ENCODE measurements around the gene GNRHR.

GNRHR gene, protein sequence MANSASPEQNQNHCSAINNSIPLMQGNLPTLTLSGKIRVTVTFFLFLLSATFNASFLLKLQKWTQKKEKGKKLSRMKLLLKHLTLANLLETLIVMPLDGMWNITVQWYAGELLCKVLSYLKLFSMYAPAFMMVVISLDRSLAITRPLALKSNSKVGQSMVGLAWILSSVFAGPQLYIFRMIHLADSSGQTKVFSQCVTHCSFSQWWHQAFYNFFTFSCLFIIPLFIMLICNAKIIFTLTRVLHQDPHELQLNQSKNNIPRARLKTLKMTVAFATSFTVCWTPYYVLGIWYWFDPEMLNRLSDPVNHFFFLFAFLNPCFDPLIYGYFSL

DNA sequence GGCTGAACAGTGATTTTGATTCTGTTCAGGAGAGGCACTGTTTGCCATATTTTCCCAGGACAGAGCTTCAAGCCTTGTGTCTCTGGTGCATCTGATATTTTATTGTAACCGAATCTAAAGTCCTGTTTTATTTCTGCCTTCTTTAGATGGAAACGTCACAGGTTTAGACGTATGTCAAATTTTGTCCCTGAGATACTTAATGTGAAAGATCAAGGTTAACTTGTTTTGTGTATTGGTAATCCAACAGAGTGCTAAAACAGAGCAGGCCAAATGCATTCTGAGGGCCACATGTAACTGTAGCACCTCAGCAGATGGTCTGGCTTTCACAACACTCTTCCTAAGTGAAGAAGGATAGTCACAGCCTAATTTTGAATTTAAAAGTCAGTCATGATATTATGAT, at the start of gene GNRHR:
GNRHR (minus strand) TSS at position 101 of the 400 bp plus-strand sequence; CDS start at position 48, 53 bp downstream.
- no peak for DNase-seq (ENCODE audit: low read depth)
- TF ChIP-seq, protein P1, sequence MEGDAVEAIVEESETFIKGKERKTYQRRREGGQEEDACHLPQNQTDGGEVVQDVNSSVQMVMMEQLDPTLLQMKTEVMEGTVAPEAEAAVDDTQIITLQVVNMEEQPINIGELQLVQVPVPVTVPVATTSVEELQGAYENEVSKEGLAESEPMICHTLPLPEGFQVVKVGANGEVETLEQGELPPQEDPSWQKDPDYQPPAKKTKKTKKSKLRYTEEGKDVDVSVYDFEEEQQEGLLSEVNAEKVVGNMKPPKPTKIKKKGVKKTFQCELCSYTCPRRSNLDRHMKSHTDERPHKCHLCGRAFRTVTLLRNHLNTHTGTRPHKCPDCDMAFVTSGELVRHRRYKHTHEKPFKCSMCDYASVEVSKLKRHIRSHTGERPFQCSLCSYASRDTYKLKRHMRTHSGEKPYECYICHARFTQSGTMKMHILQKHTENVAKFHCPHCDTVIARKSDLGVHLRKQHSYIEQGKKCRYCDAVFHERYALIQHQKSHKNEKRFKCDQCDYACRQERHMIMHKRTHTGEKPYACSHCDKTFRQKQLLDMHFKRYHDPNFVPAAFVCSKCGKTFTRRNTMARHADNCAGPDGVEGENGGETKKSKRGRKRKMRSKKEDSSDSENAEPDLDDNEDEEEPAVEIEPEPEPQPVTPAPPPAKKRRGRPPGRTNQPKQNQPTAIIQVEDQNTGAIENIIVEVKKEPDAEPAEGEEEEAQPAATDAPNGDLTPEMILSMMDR (conservative IDR thresholded peaks at IDR 0.05; ENCODE audit: low read length), result no peak
- H3K4me3 ChIP-seq (ENCODE audit: low read length), result no peak within 1 kb of the TSS

DNA sequence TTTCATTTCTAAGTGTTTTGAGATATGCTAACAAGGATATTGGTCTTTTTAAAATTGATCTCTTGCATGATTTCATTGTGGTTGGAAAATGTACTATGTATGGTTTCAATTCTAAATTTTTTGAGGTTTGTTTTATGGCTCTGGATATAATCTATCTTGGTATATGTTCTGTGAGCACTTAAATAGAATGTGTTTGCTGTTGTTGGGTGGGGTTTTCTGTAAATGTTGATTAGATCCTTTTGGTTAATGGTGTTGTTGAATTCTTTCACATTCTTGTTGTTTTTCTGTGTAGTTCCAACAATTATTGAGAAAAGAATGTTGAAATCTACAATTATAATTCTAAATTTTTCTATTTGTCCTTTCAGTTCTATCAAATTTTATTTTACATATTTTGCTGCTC, 42.6 kb upstream of the GNRHR start:
- TF ChIP-seq, protein P1 (conservative IDR thresholded peaks at IDR 0.05; ENCODE audit: low read length), result no peak
- no peak for DNase-seq (ENCODE audit: low read depth)
- no peak overlapping the region for H3K4me3 ChIP-seq (ENCODE audit: low read length)

DNA sequence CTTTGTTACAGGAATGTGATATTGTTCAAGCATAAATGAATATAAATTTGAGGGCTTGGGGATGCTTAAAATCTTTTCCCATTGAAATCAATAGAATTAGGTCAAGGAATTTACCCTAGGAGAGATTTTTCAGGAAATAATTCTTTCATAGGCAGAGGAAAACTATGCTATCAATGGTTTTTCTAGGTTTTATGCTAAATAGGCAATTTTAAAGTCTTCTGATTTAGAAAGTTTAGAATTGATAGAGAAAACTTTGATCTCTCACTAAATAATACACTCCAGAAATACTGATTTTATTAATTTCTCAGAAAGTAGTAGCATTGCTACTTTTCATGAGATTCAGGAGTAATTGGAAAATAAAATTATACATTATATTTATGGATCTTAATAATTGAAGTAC, 36.5 kb upstream of the GNRHR start:
- TF ChIP-seq, protein P1 (conservative IDR thresholded peaks at IDR 0.05; ENCODE audit: low read length), result no peak
- DNase-seq (ENCODE audit: low read depth), result no peak
- H3K4me3 ChIP-seq (ENCODE audit: low read length), result no peak overlapping the region

DNA sequence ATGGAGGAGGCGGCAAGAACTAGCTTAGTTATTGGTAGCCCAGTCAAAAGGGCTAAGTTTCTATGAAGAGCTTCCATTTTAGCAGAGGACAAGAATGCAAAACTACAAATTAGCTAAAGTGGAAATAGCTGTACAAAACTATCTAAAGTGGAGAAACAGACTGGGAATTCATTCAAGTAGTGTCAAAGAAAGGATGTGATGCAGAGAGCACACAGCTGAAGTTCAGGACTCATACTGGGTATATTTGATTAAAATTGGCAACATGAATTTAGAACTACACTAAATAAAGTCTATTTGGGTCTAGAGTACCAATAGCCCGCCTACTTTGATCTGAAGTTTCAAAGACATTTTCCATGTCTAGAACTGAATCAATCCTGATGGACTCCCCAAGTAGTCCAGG, 33.1 kb upstream of the GNRHR start:
- no peak overlapping the region for H3K4me3 ChIP-seq (ENCODE audit: low read length)
- TF ChIP-seq, protein P1 (conservative IDR thresholded peaks at IDR 0.05; ENCODE audit: low read length), result no peak
- no peak for DNase-seq (ENCODE audit: low read depth)

DNA sequence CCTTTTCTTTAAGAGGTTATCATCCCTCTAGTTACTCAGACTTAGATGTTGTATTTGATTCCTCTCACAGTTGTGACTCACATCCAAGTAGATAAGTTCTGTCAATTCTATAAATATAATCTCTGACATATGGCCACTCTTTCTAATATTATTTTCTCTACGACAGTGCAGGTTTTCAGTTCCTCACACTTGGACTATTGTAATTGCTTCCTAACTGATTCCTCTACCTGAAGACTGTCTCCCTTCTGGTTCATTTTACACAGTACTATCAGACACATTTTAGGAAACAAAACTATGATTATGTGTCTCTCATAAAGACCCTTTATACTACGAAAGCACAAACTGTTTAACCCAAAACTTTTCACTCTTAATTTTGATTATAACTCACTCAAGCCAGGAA, 31.3 kb upstream of the GNRHR start:
- TF ChIP-seq, protein P1 (conservative IDR thresholded peaks at IDR 0.05; ENCODE audit: low read length), result no peak
- H3K4me3 ChIP-seq (ENCODE audit: low read length), result no peak overlapping the region
- no peak for DNase-seq (ENCODE audit: low read depth)

DNA sequence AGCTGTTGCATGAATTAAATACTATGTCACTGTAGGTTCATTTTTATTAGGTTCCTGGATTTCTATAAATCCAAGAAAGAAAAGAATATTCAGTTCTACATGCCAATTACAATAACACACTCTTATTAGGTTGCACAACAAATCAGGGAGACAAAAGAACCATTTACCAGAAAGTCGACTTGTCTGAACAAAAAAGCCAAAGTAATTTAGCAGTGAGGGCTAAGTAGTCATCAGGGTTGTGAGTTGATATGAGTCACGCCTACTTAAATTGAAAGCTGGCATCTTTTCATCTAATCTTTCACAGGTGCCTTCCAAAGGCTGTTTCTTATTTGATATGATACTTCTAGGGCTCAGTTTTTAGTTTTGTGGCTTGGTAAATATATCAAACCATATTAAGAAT, 25.4 kb upstream of the GNRHR start:
- TF ChIP-seq, protein P1 (conservative IDR thresholded peaks at IDR 0.05; ENCODE audit: low read length), result no peak
- H3K4me3 ChIP-seq (ENCODE audit: low read length), result no peak overlapping the region

DNA sequence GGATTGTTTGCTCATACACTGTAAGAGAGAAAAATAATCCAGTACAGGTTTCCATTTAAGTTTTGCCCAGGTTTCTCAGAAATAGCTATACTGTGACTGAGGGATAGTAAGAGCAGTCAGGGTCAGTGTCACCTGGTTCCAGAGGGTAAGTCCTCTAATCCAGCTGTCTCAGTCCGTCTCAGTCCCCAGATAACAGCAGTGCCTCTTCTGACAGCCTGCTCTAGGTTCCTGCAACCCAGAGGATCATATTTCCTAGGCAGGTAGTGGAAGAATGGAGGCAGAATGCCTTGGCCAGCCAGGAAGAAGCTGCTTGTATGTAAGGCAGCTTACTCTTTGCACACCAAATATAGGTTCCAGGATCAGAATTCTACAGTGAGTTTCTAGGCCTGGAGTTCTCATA, 22.6 kb upstream of the GNRHR start:
- H3K4me3 ChIP-seq (ENCODE audit: low read length), result no peak overlapping the region
- DNase-seq (ENCODE audit: low read depth), result no peak
- TF ChIP-seq, protein P1 (conservative IDR thresholded peaks at IDR 0.05; ENCODE audit: low read length), result no peak

More for the DNA sequence above, 25.4 kb upstream of the GNRHR start:
- peak; percentile 8 for DNase-seq (ENCODE audit: low read depth)

Measured in AG10803 (cell line).